GM12891 (cell line): ENCODE results near the gene CHST4.

ENCODE experiments used
- POLR2A ChIP-seq: IDR thresholded peaks from 2 replicates; pipeline ENCODE4 v1.6.1; 2011; ENCODE audit warnings: low read depth, low read length, control low read depth
- POLR2AphosphoS5 ChIP-seq: IDR thresholded peaks from 2 replicates; pipeline ENCODE4 v1.6.1; 2011; ENCODE audit warnings: low read depth, low read length, control low read depth
- SPI1 ChIP-seq: IDR thresholded peaks from 2 replicates; pipeline ENCODE4 v1.6.1; 2011; ENCODE audit warnings: low read depth, low read length, control low read depth
- TAF1 ChIP-seq: IDR thresholded peaks from 2 replicates; pipeline ENCODE4 v1.6.1; 2011; ENCODE audit warnings: low read depth, low read length, control low read depth

DNA sequence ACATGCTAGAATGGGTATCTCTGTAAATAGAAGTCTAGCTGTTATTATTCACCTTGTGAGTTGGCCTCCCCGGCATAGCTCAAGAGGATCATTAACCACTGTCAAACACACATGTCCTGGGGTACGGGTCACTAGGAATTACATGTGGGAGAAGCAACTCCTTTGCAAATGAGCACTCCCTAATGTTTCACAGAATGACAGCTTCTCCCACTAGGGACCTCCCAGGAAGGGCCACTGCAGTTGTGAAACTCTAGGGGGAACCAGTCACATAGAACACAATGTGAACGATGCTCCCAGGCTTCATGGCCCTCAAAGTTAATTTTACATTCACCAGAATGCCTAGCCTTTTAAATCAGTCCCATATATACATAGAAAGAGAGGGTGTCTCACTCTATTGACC, 24.7 kb upstream of the CHST4 start:
- no peak for TF ChIP-seq POLR2AphosphoS5
- TF ChIP-seq POLR2A = no peak
- TF ChIP-seq SPI1 = no peak
- no peak for TF ChIP-seq TAF1
